Testis (tissue), 2 donors: ENCODE data around the gene ARFGAP3.

Source experiments
- CTCF ChIP-seq, 3 experiments: fragments of 450-650 bp in 2 of 3; fragments of 200-600 bp in 1 of 3; sonication (generic) in 1 of 3; IDR thresholded peaks; one replicate each; pipeline ENCODE4 v1.5.1; 2016 to 2019; ENCODE audit warnings: antibody characterized with exemption in 3 of 3, mild to moderate bottlenecking in 2 of 3, moderate library complexity in 1 of 3
- POLR2A ChIP-seq: fragments of 450-650 bp; IDR thresholded peaks from one replicate; pipeline ENCODE4 v1.6.1; 2017; ENCODE audit warnings: antibody characterized with exemption, mild to moderate bottlenecking, moderate library complexity

DNA sequence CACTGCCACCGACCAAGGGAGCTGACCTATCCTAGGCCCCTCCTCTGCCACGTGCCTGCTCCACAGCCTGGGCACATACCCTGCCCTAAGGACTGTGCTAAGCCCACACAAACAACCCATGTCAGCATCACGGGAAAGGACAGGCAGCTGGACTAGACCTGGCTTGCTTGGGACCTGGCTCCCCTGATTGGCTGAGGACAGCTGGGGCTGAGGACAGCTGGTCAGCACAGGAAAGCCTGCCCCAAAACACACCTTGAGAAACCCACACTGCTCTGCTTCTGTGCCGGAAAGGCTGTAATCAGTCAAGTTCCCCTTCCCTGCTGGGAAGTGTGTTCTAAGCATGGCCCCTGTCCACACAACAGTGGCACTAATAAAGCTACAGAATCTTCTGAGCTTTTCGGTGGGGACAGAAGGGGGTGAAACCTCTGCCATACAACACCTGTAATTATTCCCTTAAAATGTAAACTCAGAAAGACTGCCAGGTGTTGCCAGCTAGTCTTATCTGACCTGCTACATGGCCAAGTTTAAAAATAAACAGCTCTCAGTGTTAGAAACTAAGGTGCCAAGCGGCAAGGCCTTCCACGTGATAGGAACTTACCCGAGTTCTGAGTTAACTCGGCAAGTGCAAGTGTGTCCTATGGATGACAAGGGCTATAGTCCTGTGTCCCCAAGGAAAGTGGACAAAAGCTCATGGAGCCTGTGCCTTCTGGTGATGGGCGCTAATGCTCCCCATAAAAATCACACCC, 35.7 kb upstream of the ARFGAP3 start:
- TF ChIP-seq CTCF (IDR thresholded peaks at IDR 0.05): no peak
- TF ChIP-seq POLR2A: no peak
